Tibial nerve (tissue), 4 donors: ENCODE measurements around the gene EMC9. TPM values are rescaled to one million over a fixed set of nuclear protein-coding genes. Genes with fewer than 3 reads are reported as not detected.

ENCODE experiments used
- DNase-seq, 2 donors: peaks; one replicate each; pipeline ENCODE4 v3.0.0-alpha.2; 2019; ENCODE audit warnings: low spot score in 2 of 2
- H3K27ac ChIP-seq, 4 donors: fragments of 200-600 bp; sonication (generic) in 3 of 4; one replicate each; pipeline ENCODE4 v1.5.1; 2017 to 2019; ENCODE audit warnings: mild to moderate bottlenecking in 1 of 4
- H3K27me3 ChIP-seq, 2 donors: fragments of 200-600 bp; sonication (generic) in 1 of 2; one replicate each; pipeline versions ENCODE4 v1.5.1 to v1.6.0; 2017 to 2019
- H3K36me3 ChIP-seq, 3 donors: fragments of 200-600 bp; sonication (generic); one replicate each; pipeline ENCODE4 v1.5.1; 2018 to 2019
- H3K4me1 ChIP-seq, 4 donors: fragments of 200-600 bp; sonication (generic) in 3 of 4; one replicate each; pipeline ENCODE4 v1.5.1; 2017 to 2019
- H3K4me3 ChIP-seq, 4 donors: fragments of 200-600 bp; sonication (generic) in 3 of 4; one replicate each; pipeline ENCODE4 v1.5.1; 2017 to 2019; ENCODE audit warnings: mild to moderate bottlenecking in 1 of 4, moderate library complexity in 1 of 4
- H3K9me3 ChIP-seq, 4 donors: fragments of 200-600 bp; sonication (generic) in 3 of 4; one replicate each; pipeline ENCODE4 v1.5.1; 2017 to 2019
- EP300 ChIP-seq, 2 donors: sonication (generic); formaldehyde crosslinking; IDR thresholded peaks; one replicate each; pipeline ENCODE4 v1.6.1; 2017; ENCODE audit warnings: antibody characterized with exemption in 2 of 2, mild to moderate bottlenecking in 1 of 2
- POLR2A ChIP-seq, 2 donors: fragments of 450-650 bp; IDR thresholded peaks; one replicate each; pipeline ENCODE4 v1.6.1; 2017; ENCODE audit warnings: antibody characterized with exemption in 2 of 2, mild to moderate bottlenecking in 2 of 2, moderate library complexity in 2 of 2
- WGBS, 2 donors: methylation state at CpG; one replicate each; pipeline ENCODE4 v1.1.5; 2018; 5-methylcytosine and 5-hydroxymethylcytosine counted together
- total RNA-seq, 4 donors: library from RNA; depleted of rRNA; stranded (reverse); fragments of >200 nt; gene quantifications; one replicate each; pipeline ENCODE4 v1.1.0, GENCODE V29; 2016
- TF ChIP-seq, protein P1 (sequence below), 5 experiments: fragments of 200-600 bp in 3 of 5; fragments of 450-650 bp in 2 of 5; sonication (generic) in 3 of 5; IDR thresholded peaks; one replicate each; pipeline ENCODE4 v1.5.1; 2016 to 2019; ENCODE audit warnings: antibody characterized with exemption in 5 of 5, mild to moderate bottlenecking in 3 of 5, moderate library complexity in 2 of 5

Gene EMC9
- total RNA-seq, 4 donors from 2014 or later: 9.2 to 22.7 (median 14.4) TPM

- TF ChIP-seq EP300 (IDR thresholded peaks at IDR 0.05) (peak; percentile 52 to 90), POLR2A (IDR thresholded peaks at IDR 0.05) (peak; percentile 10 to 73)
- TF ChIP-seq, protein P1, sequence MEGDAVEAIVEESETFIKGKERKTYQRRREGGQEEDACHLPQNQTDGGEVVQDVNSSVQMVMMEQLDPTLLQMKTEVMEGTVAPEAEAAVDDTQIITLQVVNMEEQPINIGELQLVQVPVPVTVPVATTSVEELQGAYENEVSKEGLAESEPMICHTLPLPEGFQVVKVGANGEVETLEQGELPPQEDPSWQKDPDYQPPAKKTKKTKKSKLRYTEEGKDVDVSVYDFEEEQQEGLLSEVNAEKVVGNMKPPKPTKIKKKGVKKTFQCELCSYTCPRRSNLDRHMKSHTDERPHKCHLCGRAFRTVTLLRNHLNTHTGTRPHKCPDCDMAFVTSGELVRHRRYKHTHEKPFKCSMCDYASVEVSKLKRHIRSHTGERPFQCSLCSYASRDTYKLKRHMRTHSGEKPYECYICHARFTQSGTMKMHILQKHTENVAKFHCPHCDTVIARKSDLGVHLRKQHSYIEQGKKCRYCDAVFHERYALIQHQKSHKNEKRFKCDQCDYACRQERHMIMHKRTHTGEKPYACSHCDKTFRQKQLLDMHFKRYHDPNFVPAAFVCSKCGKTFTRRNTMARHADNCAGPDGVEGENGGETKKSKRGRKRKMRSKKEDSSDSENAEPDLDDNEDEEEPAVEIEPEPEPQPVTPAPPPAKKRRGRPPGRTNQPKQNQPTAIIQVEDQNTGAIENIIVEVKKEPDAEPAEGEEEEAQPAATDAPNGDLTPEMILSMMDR (IDR thresholded peaks at IDR 0.05): peak in 1 of 5 experiments; percentile 19
- H3K27me3 ChIP-seq: no peaks in the 10 kb centered on the region
Measured at GRCh38 chr14:24135834-24136683, 5.3 kb downstream of the EMC9 start, which contains the start of gene PSME1. TSS of gene PSME1 (plus strand) at chr14:24136194. CDS start at chr14:24136263, 69 bp downstream.

DNA sequence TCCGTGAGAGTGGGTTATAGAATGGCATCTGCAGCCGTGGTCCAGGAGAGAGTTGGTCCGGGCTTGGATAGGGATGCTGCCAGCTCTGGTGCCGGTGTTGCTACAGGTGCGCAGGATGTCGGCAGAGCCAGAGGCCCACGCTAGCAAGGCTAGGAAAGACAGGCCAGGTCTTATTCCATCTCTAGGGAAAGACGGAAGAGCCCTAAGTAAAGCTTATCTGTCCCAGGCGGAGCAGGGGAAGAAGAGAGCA lies 5.9 kb downstream of the EMC9 start:
- no peaks in the 10 kb centered on the region for H3K27me3 ChIP-seq
- TF ChIP-seq, protein P1 (IDR thresholded peaks at IDR 0.05): no peak
- no peak for TF ChIP-seq POLR2A (IDR thresholded peaks at IDR 0.05)
- H3K4me3 ChIP-seq: peak overlapping the region; percentile 76 to 97 (median 84)
- 3 to 9% methylated on average over 9 of the region's 9 CpGs for WGBS, 2 donors
- DNase-seq: no peak
- no peaks in the 10 kb centered on the region for H3K9me3 ChIP-seq
- H3K36me3 ChIP-seq: peaks cover 0 to 38% (median 14%) of the 10 kb centered on the region in 3 donors
- H3K4me1 ChIP-seq: peaks cover 0 to 46% (median 29%) of the 10 kb centered on the region in 4 donors
- peak overlapping the region; percentile 28 to 99 (median 98) for H3K27ac ChIP-seq

More at GRCh38 chr14:24135834-24136683, 5.3 kb downstream of the EMC9 start, which contains the start of gene PSME1:
- Histone ChIP-seq H3K9me3 (no peaks in the 10 kb centered on the region), H3K4me3 (peak within 1 kb of the TSS; percentile 76 to 97 (median 84)), H3K27ac (peak within 1 kb of the TSS; percentile 89 to 99 (median 98)), H3K36me3 (peaks cover 0 to 38% (median 14%) of the 10 kb centered on the region in 3 donors), H3K4me1 (peaks cover 0 to 51% (median 29%) of the 10 kb centered on the region in 4 donors)
- WGBS, 2 donors: 0% methylated on average over 30 to 44 of the region's 75 CpGs
- DNase-seq: peak; percentile 88 to 89

DNA sequence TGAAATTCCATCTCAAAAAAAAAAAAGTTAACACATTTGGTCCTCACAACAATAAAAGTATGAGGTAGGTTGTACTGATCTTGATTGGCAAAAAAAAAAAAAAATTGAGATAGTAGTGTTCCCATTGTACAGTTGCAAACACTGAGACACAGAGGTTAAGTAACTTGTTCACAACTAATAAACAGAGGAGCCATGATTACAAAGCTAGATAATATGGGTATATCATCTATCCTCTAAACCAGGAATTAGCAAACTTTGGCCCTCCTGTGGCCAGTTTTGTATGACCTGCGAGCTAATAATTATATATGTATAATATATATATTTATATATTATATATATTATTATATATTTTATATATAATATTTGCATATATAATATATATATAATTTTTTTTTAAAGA lies 7.7 kb downstream of the EMC9 start:
- no peak overlapping the region for H3K27ac ChIP-seq
- H3K4me1 ChIP-seq: peaks cover 0 to 29% (median 15%) of the 10 kb centered on the region in 4 donors
- H3K4me3 ChIP-seq: no peak overlapping the region
- DNase-seq: no peak
- no peak for TF ChIP-seq EP300 (IDR thresholded peaks at IDR 0.05)
- TF ChIP-seq, protein P1 (IDR thresholded peaks at IDR 0.05): no peak
- no peak for TF ChIP-seq POLR2A (IDR thresholded peaks at IDR 0.05)
- 92 to 94% methylated on average over 1 of the region's 1 CpG for WGBS, 2 donors
- H3K27me3 ChIP-seq: no peaks in the 10 kb centered on the region
- peaks cover 0 to 29% (median 11%) of the 10 kb centered on the region in 3 donors for H3K36me3 ChIP-seq
- no peaks in the 10 kb centered on the region for H3K9me3 ChIP-seq

DNA sequence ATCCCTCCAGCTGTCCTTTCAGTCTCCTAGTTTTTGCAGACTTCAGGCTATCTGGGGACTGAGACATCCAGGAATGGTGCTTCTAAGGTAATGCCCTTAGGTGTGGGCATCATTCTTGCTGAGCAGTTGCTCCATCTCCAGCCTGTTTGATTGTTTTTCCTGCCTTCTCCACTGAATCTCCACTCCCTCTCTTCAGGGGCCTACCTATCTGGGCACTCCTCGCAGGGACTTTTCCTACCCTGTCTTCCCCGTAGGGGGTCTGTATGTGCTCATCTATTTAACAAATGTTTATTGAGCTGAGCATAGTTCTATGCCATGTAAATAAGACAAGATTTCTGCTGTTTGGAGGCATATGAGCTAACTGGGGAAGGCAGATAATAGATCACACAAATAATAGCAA lies 8.4 kb downstream of the EMC9 start:
- Histone ChIP-seq H3K36me3 (peaks cover 0 to 22% (median 4%) of the 10 kb centered on the region in 3 donors), H3K9me3 (no peaks in the 10 kb centered on the region), H3K27me3 (no peaks in the 10 kb centered on the region), H3K4me3 (no peak overlapping the region), H3K4me1 (peaks cover 0 to 21% (median 10%) of the 10 kb centered on the region in 4 donors), H3K27ac (no peak overlapping the region)
- TF ChIP-seq EP300 (IDR thresholded peaks at IDR 0.05) (no peak), POLR2A (IDR thresholded peaks at IDR 0.05) (no peak)
- TF ChIP-seq, protein P1 (IDR thresholded peaks at IDR 0.05): no peak
- WGBS, 2 donors: 87 to 92% methylated on average over 2 of the region's 2 CpGs
- DNase-seq: no peak

DNA sequence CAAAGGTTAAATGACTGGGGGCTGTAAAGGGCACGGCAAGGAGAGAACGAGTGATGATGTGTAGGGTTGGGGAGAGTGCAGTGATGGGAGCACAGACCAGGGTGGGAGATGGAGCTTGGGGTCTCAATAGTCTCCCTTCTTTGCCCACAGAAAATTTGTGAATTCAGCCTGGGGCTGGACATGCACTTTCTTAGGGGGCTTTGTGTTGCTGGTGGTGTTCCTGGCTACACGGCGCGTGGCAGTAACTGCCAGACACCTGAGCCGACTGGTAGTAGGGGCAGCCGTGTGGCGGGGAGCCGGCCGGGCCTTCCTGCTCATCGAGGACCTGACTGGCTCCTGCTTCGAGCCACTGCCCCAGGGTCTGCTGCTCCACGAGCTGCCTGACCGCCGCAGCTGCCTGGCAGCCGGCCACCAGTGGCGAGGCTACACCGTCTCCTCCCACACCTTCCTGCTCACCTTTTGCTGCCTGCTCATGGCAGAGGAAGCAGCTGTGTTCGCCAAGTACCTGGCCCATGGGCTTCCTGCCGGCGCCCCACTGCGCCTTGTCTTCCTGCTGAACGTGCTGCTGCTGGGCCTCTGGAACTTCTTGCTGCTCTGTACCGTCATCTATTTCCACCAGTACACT lies 9.2 kb downstream of the EMC9 start:
- no peaks in the 10 kb centered on the region for H3K27me3 ChIP-seq
- H3K4me1 ChIP-seq: peaks cover 0 to 13% (median 8%) of the 10 kb centered on the region in 4 donors
- H3K4me3 ChIP-seq: no peak overlapping the region
- H3K9me3 ChIP-seq: no peaks in the 10 kb centered on the region
- H3K36me3 ChIP-seq: peaks cover 0 to 14% (median 0%) of the 10 kb centered on the region in 3 donors
- peak overlapping the region in 1 of 4 donors; percentile 36 for H3K27ac ChIP-seq
- TF ChIP-seq EP300 (IDR thresholded peaks at IDR 0.05): no peak
- TF ChIP-seq, protein P1 (IDR thresholded peaks at IDR 0.05): no peak
- no peak for TF ChIP-seq POLR2A (IDR thresholded peaks at IDR 0.05)
- DNase-seq: no peak
- 78 to 82% methylated on average over 22 to 23 of the region's 24 CpGs for WGBS, 2 donors
